ENCODE measurements around the gene GNAO1. TPM values are rescaled to one million over a fixed set of nuclear protein-coding genes. Genes with fewer than 3 reads are reported as not detected.

GNAO1 gene
- total and polyA plus RNA-seq, 2 of the 13 experiments (the other 11 are each of a cell fraction or from before 2014, with no cell fraction given), result not detected

GRCh38 chr16:56263711-56264608 lies 72.7 kb downstream of the GNAO1 start (continued):
- TF ChIP-seq AFF4 (CRISPR knock-in tag; IDR thresholded peaks at IDR 0.05) (no peak), ZNF253 (CRISPR knock-in tag; IDR thresholded peaks at IDR 0.05; ENCODE audit: borderline replicate concordance) (no peak), SMARCE1 (IDR thresholded peaks at IDR 0.05; ENCODE audit: borderline replicate concordance) (no peak), ISL2 (CRISPR knock-in tag; IDR thresholded peaks at IDR 0.05) (0 out of 2 replicates have a peak, but pooled peaks have one; percentile 47), ZNF576 (CRISPR knock-in tag; IDR thresholded peaks at IDR 0.05) (no peak), ZBED4 (CRISPR knock-in tag; IDR thresholded peaks at IDR 0.05; ENCODE audit: borderline replicate concordance) (no peak), ISX (CRISPR knock-in tag; conservative IDR thresholded peaks at IDR 0.05) (no peak), CTCF (CRISPR knock-in tag; IDR thresholded peaks at IDR 0.05) (no peak), RXRB (CRISPR knock-in tag; IDR thresholded peaks at IDR 0.05; ENCODE audit: borderline replicate concordance) (peak; percentile 77), ZBTB46 (CRISPR knock-in tag; IDR thresholded peaks at IDR 0.05; ENCODE audit: borderline replicate concordance) (no peak), SNRNP70 (IDR thresholded peaks at IDR 0.05; ENCODE audit: low read depth, low read length) (no peak), MEF2D (CRISPR knock-in tag; IDR thresholded peaks at IDR 0.05) (0 out of 2 replicates have a peak, but pooled peaks have one; percentile 52)

Data from HepG2 (cell line).